Panc1 (cell line): ENCODE data around the gene KCNMA1. TPM values are rescaled to one million over a fixed set of nuclear protein-coding genes. Genes with fewer than 3 reads are reported as not detected.

ENCODE experiments used
- ATAC-seq: fragments of 200-7000 bp; cut with Tn5 transposase; 2 replicates; pipeline ENCODE4 v1.9.1; 2020; ENCODE audit warnings: mild to moderate bottlenecking, moderate library complexity
- BruUV-seq: library from RNA; stranded (reverse); fragments of 400-500 nt; replicated peaks from 2 replicates; lab custom pipeline; 2021; lab: Mats Ljungman, UMichigan
- CTCF ChIA-PET: fragments of 300-600 bp; sonication (Branson Sonifier 250); formaldehyde crosslinking; loops from one replicate; lab custom pipeline; 2022; ENCODE audit warnings: antibody characterized with exemption; lab: Charles Lee
- POLR2A ChIA-PET: fragments of 300-600 bp; sonication (Branson Sonifier 250); formaldehyde crosslinking; loops from one replicate; lab custom pipeline; 2022; ENCODE audit warnings: antibody characterized with exemption; lab: Charles Lee
- DNase-seq: peaks from one replicate; pipeline ENCODE4 v3.0.0-alpha.2; 2010; ENCODE audit warnings: low read depth, low spot score
- H3K27ac ChIP-seq: 2 replicates; pipeline ENCODE4 v1.5.1; 2011; ENCODE audit warnings: mild to moderate bottlenecking, low read length, inconsistent platforms
- H3K27me3 ChIP-seq: fragments of 200-500 bp; sonication (Bioruptor generic); 2 replicates; pipeline ENCODE4 v1.6.0; 2014; ENCODE audit warnings: low read length, inconsistent platforms; ENCODE audit not compliant: control insufficient read depth, insufficient read depth
- H3K36me3 ChIP-seq: fragments of 200-500 bp; sonication (Bioruptor generic); 2 replicates; pipeline ENCODE4 v1.5.1; 2014; ENCODE audit warnings: inconsistent platforms, mild to moderate bottlenecking, low read length, moderate library complexity; ENCODE audit not compliant: control insufficient read depth, insufficient read depth
- H3K4me1 ChIP-seq: 2 replicates; pipeline ENCODE4 v1.5.1; 2011; ENCODE audit warnings: inconsistent platforms, mild to moderate bottlenecking, low read length, moderate library complexity; ENCODE audit not compliant: control insufficient read depth, insufficient read depth
- H3K4me3 ChIP-seq, 2 experiments: 2 replicates each; pipeline ENCODE4 v1.5.1; 2011 to 2012; ENCODE audit warnings: low read depth in 2 of 2, low read length in 2 of 2, mild to moderate bottlenecking in 2 of 2, inconsistent platforms in 1 of 2, moderate library complexity in 1 of 2
- H3K9me3 ChIP-seq: fragments of 200-500 bp; sonication (Bioruptor generic); 2 replicates; pipeline ENCODE4 v1.5.1; 2014; ENCODE audit warnings: low read depth, mild to moderate bottlenecking, inconsistent platforms, low read length, moderate library complexity; ENCODE audit not compliant: control insufficient read depth, insufficient read depth
- POLR2AphosphoS5 ChIP-seq: IDR thresholded peaks from 2 replicates; pipeline ENCODE4 v1.6.1; 2012; ENCODE audit warnings: mild to moderate bottlenecking, low read depth, low read length, moderate library complexity
- REST ChIP-seq, 2 experiments: IDR thresholded peaks; 2 replicates each; pipeline ENCODE4 v1.6.1; 2011 to 2012; ENCODE audit warnings: low read depth in 2 of 2, control low read depth in 1 of 2, low read length in 1 of 2, mild to moderate bottlenecking in 1 of 2, moderate library complexity in 1 of 2; ENCODE audit not compliant: insufficient read depth in 1 of 2
- SIN3A ChIP-seq: IDR thresholded peaks from 2 replicates; pipeline ENCODE4 v1.6.1; 2012; ENCODE audit warnings: low read depth, mild to moderate bottlenecking, low read length, moderate library complexity, borderline replicate concordance; ENCODE audit not compliant: insufficient read depth
- TCF7L2 ChIP-seq: IDR thresholded peaks from 2 replicates; pipeline ENCODE4 v1.6.1; 2011; ENCODE audit warnings: mild to moderate bottlenecking, low read depth, low read length, inconsistent platforms
- in situ Hi-C: cut with HindIII; loops from 2 replicates; pipeline ENCODE4 v1.10.0; 2016; ENCODE audit warnings: low sequenced_read_pairs, low pct_unique_long_range_greater_than_20kb
- intact Hi-C: fragments of 100-400 bp; cut with micrococcal nuclease; formaldehyde crosslinking; loops from one replicate; pipeline ENCODE4 v1.10.0; 2022; ENCODE audit not compliant: unreplicated experiment
- total RNA-seq: library from RNA; stranded (reverse); gene quantifications from one replicate; pipeline ENCODE4 v1.2.1, GENCODE V29; 2021; ENCODE audit not compliant: unreplicated experiment
- TF ChIP-seq, protein P1 (sequence below): fragments of 450-650 bp; IDR thresholded peaks from 2 replicates; pipeline ENCODE4 v1.5.1; 2017; ENCODE audit warnings: mild to moderate bottlenecking

Gene KCNMA1
- total RNA-seq, 1 experiment from 2014 or later: 91.9 TPM

- no peak for DNase-seq
- BruUV-seq: no TSS peak
- Histone ChIP-seq H3K9me3 (no peaks in the 10 kb centered on the region), H3K27me3 (no peaks in the 10 kb centered on the region), H3K27ac (no peak overlapping the region), H3K4me1 (no peaks in the 10 kb centered on the region), H3K36me3 (no peaks in the 10 kb centered on the region), H3K4me3 (no peak overlapping the region)
- POLR2A ChIA-PET: no interaction called here
- in situ Hi-C loops (no loop called here), intact Hi-C loops (no loop called here)
- CTCF ChIA-PET: no interaction called here
- TF ChIP-seq TCF7L2 (no peak), SIN3A (no peak), POLR2AphosphoS5 (no peak), REST (IDR thresholded peaks at IDR 0.05; ENCODE audit: insufficient read depth in 1 of 2, low read depth in 2 of 2, low read length in 1 of 2) (no peak)
- TF ChIP-seq, protein P1, sequence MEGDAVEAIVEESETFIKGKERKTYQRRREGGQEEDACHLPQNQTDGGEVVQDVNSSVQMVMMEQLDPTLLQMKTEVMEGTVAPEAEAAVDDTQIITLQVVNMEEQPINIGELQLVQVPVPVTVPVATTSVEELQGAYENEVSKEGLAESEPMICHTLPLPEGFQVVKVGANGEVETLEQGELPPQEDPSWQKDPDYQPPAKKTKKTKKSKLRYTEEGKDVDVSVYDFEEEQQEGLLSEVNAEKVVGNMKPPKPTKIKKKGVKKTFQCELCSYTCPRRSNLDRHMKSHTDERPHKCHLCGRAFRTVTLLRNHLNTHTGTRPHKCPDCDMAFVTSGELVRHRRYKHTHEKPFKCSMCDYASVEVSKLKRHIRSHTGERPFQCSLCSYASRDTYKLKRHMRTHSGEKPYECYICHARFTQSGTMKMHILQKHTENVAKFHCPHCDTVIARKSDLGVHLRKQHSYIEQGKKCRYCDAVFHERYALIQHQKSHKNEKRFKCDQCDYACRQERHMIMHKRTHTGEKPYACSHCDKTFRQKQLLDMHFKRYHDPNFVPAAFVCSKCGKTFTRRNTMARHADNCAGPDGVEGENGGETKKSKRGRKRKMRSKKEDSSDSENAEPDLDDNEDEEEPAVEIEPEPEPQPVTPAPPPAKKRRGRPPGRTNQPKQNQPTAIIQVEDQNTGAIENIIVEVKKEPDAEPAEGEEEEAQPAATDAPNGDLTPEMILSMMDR: no peak
- no peak for ATAC-seq
Measured at GRCh38 chr10:77442699-77443189, 194.9 kb downstream of the KCNMA1 start.

- ATAC-seq (no peak), DNase-seq (no peak)
- Histone ChIP-seq H3K27me3 (no peaks in the 10 kb centered on the region), H3K36me3 (no peaks in the 10 kb centered on the region), H3K4me3 (no peak overlapping the region), H3K9me3 (no peaks in the 10 kb centered on the region), H3K27ac (no peak overlapping the region), H3K4me1 (no peaks in the 10 kb centered on the region; the same call in 1 of the 2 replicates)
- intact Hi-C loops: no loop called here
- in situ Hi-C loops: no loop called here
- TF ChIP-seq SIN3A (no peak), POLR2AphosphoS5 (no peak), TCF7L2 (no peak), REST (IDR thresholded peaks at IDR 0.05; ENCODE audit: insufficient read depth in 1 of 2, low read depth in 2 of 2, low read length in 1 of 2) (no peak)
- TF ChIP-seq, protein P1: no peak
- ChIA-PET CTCF (no interaction called here), POLR2A (no interaction called here)
- no TSS peak for BruUV-seq
Measured at GRCh38 chr10:77441353-77442166, 196.0 kb downstream of the KCNMA1 start.
